SH-SY5Y (cell line): Measurements from ENCODE around the gene ZNF516.

Experiments used
- GATA2 ChIP-seq: IDR thresholded peaks from 2 replicates; pipeline ENCODE4 v1.6.1; 2011; ENCODE audit warnings: mild to moderate bottlenecking, low read depth, low read length
- GATA3 ChIP-seq: IDR thresholded peaks from 2 replicates; pipeline ENCODE4 v1.6.1; 2011; ENCODE audit warnings: low read depth, mild to moderate bottlenecking, low read length, moderate library complexity

DNA sequence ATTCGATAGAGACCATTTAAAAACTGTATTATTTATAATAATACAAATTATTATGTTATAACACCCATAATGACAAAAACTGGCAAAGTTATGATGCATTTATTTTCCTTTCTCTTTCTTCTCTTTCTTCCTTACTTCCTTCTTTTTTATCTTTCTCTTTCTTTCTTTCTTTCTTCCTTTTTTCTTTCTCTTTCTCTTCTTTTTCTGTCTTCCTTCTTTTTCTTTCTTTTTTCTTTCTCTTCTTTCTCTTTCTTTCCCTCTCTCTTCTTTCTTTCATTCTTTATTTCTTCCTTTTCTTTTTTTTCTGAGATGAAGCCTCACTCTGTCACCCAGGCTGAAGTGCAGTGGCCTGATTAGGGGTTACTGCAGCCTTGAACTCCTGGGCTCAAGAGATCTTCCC is 27.5 kb upstream of the ZNF516 start:
- no peak for TF ChIP-seq GATA2
- no peak for TF ChIP-seq GATA3
